Measurements from ENCODE around the gene FAM78B. TPM values are rescaled to one million over a fixed set of nuclear protein-coding genes. Genes with fewer than 3 reads are reported as not detected.

The FAM78B gene
- polyA plus RNA-seq, 1 experiment, result 0.25 TPM

DNA sequence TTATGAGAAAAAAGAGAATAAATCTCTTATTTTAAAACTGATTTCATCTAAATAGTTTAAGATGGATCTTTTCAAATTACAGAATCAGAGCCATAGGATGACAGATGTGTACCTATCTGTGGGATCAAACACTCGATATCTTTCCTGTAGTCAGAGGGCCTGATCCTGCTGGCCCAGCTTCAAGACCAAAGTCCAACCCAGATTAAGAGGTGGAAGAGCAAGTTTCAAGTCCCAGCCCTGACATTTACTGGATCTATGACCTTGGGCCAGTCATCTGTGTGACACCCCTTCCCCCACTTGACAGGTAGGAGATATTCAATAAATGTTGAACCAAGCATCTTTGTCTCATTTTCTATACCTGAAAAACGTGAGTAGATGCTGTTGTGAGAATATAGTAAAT lies 140.7 kb downstream of the FAM78B start:
- ChIA-PET CTCF (no interaction called here), POLR2A (no interaction called here)
- TF ChIP-seq, protein P1, sequence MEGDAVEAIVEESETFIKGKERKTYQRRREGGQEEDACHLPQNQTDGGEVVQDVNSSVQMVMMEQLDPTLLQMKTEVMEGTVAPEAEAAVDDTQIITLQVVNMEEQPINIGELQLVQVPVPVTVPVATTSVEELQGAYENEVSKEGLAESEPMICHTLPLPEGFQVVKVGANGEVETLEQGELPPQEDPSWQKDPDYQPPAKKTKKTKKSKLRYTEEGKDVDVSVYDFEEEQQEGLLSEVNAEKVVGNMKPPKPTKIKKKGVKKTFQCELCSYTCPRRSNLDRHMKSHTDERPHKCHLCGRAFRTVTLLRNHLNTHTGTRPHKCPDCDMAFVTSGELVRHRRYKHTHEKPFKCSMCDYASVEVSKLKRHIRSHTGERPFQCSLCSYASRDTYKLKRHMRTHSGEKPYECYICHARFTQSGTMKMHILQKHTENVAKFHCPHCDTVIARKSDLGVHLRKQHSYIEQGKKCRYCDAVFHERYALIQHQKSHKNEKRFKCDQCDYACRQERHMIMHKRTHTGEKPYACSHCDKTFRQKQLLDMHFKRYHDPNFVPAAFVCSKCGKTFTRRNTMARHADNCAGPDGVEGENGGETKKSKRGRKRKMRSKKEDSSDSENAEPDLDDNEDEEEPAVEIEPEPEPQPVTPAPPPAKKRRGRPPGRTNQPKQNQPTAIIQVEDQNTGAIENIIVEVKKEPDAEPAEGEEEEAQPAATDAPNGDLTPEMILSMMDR (IDR thresholded peaks at IDR 0.05; ENCODE audit: insufficient read depth, low read depth, low read length), result no peak

DNA sequence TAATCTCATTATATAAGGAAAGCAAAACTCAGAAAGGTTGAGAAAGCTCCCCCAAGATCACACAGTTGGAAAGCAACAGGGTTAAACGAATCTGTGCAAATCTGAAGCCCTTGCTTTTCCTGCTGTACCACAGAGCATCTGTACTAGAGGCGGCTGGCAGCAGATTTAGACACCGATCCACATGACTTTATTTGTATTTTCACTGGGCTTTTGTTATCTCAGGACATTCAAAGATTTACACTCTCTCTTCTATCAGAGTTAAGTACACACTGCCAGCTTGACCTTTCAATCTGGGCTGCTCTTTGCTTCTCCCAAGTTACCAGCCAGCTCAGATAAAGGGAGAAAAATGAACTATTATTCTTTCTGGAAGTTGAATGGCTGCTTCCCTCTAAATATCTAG lies 146.6 kb downstream of the FAM78B start:
- Histone ChIP-seq H3K4me3 (ENCODE audit: low read depth, low read length) (no peak overlapping the region), H3K36me3 (ENCODE audit: control insufficient read depth, insufficient read depth, low read length) (no peaks in the 10 kb centered on the region), H3K27me3 (ENCODE audit: control insufficient read depth, insufficient read depth, low read length) (no peaks in the 10 kb centered on the region)
- ChIA-PET POLR2A (no interaction called here), CTCF (no interaction called here)
- TF ChIP-seq, protein P1 (IDR thresholded peaks at IDR 0.05; ENCODE audit: insufficient read depth, low read depth, low read length), result no peak
- no peak for DNase-seq (ENCODE audit: low read depth)

More for the DNA sequence above, 140.7 kb downstream of the FAM78B start:
- no peaks in the 10 kb centered on the region for H3K27me3 ChIP-seq (ENCODE audit: control insufficient read depth, insufficient read depth, low read length)
- no peak overlapping the region for H3K4me3 ChIP-seq (ENCODE audit: low read depth, low read length)
- no peak for DNase-seq (ENCODE audit: low read depth)
- no peaks in the 10 kb centered on the region for H3K36me3 ChIP-seq (ENCODE audit: control insufficient read depth, insufficient read depth, low read length)

Small RNA genes lying within 50 kb of the gene (small RNA-seq; reads per million reads assigned to genes)
- not detected for gene MIR921 (ENCODE audit: insufficient read length, low read depth, low replicate concordance)
- gene RNA5SP64 (ENCODE audit: insufficient read length, low read depth, low replicate concordance), result not detected

Measured in BJ (cell line).